Mesenteric fat pad (tissue), 1 donor: ENCODE results near the gene DPAGT1. TPM values are rescaled to one million over a fixed set of nuclear protein-coding genes. Genes with fewer than 3 reads are reported as not detected.

Experiments used
- DNase-seq: peaks from one replicate; pipeline ENCODE4 v3.0.0-alpha.2; 2020; ENCODE audit warnings: low spot score
- total RNA-seq: library from RNA; stranded (reverse); fragmentation: NEBNext Ultra II Directional; extraction: Animal tissue kit (Norgen Biotek cat#: 25700); gene quantifications from one replicate; pipeline ENCODE4 v1.2.1, GENCODE V29; 2021
- donor health status: DM: yes; HTN: yes; CAD: no.

DPAGT1 gene
- total RNA-seq, 1 donor from 2014 or later, result 40.9 TPM

DNA sequence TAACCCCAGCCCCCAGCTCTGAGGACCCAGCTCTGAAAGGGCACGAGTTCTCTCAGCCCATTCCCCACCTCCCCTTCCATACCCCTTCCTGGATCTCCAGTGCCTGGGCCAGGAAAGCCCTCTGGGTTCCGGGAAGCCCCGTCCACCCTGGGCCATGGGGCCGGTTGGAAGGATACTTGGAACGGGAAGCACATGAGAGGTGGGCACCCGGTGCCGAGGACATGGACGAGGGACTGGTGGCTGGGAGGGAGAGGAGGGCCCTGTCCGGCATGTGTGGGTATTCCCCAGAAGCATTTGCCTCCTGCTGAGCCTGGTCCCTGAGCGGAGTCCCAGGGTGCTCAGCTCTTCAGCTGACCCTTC, 14.6 kb upstream of the DPAGT1 start:
- peak; percentile 89 for DNase-seq

DNA sequence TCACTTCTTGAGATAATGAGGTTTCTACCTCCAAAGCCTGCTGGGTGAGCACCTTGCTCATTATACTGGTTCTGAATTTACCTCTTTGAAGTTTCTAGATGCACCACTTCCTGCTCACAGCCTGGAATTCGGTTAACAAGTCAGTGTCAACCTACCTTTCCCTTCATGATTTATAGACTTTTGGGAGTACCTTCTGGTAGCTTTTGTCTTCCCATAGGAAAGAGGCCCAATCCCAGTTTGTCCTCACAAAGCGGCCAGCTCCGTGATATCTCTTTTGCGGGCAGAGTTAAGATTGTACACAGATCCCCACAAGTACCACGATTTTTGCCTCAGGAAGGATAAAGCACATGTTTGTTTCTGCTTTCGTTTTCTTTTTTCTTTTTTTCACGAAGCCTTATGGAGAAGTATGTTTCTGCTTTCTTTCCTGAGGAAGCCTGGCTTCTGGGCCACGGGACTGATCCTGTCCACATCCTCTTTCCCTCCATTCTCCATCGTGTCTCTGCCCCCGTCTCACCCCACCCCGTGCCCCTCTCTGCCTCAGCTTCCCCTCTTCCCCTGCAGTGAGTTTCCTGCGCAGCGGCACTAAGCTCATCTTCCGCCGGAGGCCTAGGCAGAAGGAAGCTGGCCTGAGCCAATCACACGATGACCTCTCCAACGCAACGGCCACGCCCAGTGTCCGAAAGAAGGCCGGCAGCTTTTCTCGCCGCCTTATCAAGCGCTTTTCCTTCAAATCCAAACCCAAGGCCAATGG, 14.0 kb upstream of the DPAGT1 start:
- peak; percentile 87 for DNase-seq

DNA sequence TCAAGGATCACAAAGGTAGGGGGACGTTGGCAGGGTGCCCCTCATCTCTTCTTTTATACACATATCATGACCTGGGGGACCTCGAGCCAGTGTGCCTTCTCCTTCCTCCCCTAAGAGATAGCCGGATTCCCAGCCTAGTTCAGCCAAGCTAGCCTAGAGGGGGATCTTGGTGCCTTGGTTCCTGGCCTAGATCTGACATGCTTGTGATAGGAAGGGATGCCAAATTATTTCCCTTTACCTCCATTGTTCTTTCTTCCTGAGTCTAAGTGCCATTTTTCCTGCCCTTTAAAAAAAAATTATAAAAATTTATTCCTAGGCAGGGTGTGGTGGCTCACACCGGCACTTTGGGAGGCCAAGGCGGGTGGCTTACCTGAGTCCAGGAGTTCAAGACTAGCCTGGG, 12.7 kb upstream of the DPAGT1 start:
- no peak for DNase-seq

DNA sequence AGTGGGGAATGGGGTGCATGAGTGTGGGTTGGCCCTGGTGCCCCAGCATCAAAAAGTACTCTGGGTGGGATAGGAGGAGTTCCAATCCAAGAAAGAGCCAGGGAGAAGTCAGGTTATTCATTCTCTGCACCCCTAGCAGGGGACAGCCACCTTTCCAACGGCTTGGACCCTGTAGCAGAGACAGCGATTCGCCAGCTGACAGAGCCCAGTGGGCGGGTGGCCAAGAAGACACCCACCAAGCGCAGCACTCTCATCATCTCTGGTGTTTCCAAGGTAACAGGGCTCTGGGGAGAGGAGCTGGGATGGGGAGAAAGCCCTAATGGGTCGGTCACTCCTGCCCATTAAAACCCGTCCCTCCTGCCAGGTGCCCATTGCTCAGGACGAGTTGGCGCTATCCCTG, 12.1 kb upstream of the DPAGT1 start:
- DNase-seq, result no peak

DNA sequence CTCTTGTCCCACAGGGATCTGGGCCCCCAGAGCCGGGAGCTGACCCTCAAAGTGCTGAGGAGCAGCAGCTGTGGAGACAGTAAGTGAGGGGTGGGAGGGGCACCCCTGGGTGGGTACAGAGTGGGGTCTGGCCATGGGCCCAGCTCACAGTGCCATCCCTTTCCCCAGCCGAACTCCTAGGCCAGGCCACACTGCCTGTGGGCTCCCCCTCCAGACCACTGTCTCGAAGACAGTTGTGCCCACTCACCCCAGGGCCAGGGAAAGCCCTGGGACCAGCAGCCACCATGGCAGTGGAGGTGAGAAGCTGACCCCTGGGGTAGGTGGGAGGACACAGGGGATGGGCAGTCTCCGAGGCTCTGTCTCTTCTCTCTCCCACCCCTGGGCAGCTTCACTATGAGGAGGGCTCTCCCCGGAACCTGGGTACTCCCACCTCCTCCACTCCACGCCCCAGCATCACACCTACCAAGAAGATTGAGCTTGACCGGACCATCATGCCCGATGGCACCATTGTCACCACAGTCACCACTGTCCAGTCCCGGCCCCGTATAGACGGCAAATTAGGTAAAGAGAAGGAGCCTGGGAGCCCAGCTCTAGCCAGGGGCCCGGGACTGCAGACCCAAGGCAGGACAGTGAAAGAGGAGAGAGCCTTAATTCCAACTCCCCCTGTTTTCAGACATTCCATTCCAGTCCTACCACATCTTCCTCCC, 10.8 kb upstream of the DPAGT1 start:
- peak; percentile 67 for DNase-seq

DNA sequence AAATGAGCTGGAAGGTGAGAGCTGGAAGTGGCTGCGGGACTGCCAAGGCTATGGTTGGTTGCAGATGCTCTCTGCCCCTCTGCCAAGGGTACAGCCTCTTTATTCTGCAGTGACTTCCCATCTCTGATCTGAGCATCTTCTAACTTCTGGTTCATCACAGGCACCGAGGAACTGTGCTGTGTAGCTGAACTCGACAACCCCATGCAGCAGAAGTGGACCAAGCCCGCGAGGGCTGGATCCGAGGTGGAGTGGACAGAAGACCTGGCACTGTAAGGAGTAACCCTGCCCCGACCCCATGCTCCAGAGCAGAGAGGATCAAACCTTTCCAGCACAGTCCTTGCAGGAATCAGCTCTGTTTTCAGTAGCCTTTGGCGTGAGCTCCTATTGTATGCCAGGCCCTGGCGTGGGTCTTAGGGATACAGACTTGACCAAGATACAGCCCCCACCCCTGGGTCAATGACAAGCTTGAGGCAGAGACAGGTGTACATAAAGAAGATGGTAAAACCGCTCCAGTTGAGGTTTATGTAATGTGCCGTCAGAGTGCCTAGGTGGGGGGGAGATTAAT, 9.8 kb upstream of the DPAGT1 start:
- DNase-seq, result peak; percentile 80

DNA sequence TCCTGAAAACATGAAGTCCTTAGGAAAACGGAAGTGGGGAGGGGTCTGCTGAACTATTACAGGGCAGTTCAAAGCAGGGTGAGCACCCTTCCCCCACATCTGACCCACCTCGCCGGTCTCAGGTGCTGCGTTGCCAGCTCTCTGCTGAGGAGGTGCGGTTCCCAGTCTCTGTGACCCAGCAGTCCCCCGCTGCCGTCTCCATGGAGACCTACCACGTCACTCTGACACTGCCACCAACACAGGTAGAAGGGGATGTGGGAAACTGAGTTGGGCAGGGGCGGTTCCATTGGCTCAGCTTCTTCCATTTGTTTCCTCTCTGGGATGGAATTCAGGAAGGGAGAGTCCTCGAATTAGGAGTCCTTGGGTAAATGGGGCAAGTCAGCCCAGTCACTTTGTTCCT, 8.8 kb upstream of the DPAGT1 start:
- DNase-seq, result no peak

DNA sequence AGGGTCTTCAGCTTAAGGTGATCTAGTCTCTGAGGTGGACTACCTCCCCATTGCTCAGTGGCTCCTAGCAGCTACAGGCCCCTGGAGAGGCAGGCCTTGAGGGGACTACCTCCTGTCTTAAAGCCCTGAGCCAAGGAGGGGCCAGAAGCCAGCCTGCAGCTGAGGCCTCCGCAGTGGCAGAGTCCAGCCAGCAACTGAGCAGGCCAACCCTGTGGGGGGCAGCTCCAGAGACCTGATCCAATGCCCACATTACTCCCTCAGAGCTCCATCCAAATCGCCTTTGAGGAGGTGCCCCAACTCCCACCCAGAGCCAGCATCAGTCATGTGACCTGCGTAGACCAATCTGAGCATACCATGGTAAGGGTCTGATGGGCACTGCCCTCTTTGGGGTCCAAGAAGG, 8.2 kb upstream of the DPAGT1 start:
- peak; percentile 78 for DNase-seq

DNA sequence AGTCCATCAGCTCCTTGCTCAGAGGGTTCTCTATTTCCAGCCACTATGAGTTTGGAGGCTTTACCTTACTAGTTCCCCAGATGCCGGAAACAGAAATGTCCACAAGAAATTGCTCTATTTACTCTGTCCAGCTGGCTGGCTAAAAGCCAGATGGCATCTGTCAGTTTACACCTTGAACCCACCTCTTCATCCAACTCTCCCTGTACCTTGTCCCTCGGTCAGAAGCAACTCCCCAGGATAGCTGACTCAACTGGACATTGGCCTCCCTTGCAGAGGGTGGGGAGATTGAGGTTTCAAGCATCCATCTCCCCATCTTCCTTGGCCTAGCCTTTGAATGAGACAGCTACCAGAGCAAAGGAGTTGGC, 7.2 kb upstream of the DPAGT1 start:
- DNase-seq, result no peak

DNA sequence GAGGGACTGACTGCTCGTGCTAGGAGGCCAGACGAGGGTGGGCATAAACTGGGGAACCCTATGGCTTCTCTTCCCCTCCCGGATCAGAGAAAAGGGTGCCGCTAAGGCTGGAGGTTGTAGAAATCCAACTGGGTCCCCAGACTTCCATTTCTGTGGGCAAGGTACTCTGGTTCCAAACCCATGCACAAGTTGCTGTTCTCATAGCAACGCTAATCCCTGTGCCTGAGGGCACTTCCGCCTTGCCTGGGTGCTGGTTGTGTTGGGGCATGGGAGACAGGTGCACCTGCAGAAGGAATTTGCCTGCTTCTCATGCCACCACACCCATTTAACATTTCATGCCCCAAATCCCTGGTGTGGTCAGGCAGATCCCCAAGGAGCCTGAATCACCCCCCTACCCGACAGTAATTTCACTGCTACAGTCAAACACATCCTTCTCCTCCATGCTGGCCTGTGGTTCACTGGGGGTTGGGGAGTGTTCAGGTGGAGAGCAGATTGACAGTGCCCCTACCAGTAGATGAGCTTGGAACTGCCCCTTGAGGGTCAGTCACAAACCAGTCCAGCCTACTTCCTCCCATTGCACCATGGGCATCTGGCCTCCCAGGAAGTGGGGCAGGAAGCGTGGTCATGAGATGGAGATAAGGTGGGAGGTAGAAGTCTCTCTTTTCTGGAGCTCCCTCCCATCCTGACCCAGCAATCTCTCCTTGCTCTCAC, 6.6 kb upstream of the DPAGT1 start:
- DNase-seq, result peak; percentile 33

DNA sequence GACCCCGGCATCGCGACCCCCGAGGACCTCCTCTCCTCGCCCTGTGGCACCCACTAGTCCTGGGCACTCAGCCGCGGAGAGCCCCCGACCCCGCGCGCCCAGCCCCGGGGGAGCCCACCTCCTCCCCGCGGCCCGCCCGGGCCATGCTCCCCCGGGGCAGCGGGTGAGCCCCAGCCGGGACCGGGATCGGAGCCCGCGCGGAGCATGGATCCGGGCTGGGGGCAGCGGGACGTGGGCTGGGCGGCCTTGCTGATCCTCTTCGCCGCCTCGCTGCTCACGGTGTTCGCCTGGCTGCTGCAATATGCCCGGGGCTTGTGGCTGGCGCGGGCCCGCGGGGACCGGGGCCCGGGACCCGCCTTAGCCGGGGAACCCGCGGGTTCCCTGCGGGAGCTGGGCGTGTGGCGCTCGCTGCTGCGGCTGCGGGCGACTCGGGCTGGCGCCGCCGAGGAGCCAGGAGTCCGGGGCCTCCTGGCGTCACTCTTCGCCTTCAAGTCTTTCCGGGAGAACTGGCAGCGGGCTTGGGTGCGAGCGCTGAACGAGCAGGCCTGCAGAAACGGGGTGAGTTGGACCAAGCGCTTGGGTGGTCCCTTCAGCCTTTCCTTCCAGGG, 6.0 kb upstream of the DPAGT1 start:
- DNase-seq, result no peak

DNA sequence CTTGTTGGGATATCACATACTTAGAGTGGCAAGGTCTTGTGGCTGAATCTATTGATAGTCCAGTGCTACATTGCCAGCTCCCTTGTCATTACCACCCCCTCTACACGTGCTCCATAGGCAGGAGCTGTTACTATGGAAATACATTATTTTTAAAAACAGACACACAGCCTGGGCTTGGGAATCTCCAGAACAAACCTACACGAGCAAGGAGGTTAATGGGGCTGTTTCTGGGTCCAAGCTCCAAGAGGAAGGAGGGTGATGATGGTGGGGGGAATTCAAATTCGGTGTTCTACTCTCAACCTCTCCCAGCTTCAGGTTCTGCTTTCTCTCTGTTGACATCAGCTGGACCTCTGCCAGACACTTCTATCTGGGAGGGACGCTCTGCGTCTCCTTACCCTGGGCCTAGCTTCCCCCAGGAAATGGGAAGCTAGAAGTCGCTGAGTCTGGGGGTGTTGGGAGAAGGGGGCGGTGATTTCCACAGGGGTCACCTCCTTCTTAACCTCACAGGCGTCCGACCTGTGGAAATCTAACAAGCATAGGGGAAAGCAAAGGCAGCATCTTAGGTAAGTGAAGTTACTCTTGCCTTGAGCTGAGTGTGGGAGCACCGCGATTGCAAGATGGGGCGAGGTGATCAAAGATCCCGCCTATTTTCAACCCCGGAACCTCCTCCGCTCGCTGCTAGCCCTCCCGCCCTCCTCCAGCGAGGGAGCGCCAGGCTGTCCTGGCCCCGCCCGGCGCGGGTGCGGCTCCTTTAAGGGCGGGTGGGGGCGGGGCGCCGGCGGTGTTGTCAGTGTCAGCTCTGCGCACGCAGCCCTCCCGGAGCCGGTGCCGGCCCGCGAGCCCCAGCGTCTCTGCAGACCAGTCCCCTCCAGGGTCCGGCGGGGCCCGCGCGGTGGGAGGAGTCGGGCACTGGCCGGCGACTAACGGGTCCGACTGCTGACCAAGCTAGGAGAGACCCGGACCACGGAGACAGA, 5.2 kb upstream of the DPAGT1 start, which contains the start of gene C2CD2L:
Gene C2CD2L (plus strand): TSS at position 781 of the 974 bp plus-strand sequence. CDS start 398 bp downstream, outside the sequence.
- peak; percentile 96 for DNase-seq

DNA sequence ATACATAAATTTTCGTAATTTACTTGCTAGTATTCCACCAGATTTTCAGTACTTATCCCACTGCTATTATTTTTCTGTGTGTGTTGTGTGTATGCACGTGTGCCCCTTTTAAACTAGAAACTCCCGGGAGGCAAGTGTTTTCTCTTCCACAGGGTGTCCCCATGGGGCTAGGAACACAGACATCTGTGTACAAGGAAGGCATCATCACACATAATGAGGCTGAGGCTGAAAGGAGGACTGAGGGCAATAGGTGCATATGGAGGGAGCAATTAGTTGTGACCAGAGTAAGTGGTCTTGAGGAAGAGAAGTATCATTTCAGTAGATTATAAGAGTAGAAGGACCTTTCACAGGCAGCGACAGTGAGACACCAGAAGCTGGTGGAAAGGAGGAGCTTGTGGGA, 2.1 kb upstream of the DPAGT1 start:
- DNase-seq, result no peak

DNA sequence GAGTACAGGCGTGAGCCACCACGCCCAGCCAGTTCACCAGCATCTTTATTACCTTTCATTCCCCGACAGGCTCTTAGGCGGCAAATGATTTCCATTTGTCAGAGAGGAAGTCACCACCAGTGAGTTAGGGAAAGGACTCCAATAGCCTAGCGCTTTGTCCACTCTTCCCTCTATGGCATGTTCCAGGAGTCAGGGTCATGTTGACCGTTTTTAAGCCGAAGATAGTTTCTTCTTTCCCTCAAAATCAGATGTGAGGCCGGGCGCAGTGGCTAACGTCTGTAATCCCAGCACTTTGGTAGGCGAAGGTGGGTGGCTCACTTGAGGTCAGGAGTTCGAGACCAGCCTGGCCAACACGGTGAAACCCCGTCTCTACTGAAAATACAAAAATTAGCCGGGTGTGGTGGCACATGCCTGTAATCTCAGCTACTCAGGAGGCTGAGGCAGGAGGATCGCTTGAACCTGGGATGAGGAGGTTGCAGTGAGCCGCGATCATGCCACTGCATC, 1.6 kb upstream of the DPAGT1 start:
- DNase-seq, result peak; percentile 81

DNA sequence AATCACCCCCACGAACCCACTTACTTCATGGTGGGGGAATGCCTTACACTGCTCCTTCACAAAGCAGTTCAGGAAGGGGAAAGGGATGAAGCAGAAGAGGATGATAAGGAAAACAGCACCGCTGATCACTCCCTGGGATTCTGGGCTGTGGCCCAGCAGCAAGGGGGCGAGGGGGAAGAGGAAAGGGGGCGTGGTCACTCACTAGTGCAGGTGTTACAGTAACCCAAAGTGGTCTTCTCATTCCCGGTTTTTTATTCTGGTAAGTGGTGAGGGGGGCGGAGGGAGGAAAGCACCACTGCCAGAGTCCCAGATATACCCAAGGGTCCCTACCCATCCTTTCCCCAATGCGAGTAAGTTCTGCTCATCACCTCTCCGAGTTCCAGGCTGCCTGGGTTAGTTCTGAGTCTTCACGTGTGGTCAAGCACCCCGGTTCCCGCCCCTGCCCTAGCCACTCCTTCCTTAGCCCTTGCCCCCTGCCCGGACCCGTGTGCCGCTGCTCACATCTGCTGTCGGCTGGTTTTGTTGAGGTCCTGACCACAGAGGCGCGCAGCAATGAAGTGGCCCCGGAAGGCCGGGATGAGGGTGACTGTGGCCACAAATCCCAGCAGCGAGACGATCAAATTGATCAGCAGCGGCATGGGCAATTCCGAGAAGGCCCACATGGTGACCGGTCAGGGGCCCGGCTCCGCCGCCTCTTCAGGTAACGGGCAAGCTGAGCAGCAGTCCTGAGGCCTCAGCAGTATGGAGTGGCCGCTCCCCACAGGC, 477 bp downstream of the DPAGT1 start:
- no peak for DNase-seq

DNA sequence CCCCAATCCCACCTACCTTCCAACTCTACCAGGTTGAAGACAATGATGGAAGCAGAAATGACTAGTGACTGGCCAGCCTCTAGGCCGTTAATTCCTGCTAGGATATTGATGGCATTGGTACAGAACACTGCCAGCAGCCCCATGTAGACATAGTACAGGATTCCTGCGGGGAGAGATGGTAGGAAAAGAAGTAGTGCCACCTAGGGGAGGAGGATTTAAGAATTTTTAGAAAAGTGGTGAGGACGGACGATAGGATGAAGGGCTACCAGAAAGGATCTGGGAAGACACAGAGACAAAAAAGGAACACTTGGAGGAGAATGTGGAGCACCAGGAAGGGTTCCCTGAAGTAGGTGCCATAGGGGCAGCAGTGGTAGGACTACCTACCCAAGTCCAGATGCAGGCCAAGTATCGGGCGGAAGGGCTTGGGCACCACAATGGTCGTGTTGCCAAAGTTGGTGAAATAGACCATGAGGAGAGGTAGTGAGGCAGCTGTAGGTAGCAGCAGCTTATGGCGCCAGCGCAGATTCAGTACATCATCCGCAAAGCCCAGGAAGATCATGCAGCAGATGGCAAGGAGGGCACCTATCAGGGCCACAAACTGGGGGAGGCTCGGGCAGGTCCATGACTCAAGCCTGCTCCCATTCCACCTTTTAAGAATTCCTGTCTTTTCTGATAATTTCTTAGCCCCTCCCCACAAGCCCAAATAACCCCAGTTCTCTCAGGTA, 1.2 kb downstream of the DPAGT1 start:
- DNase-seq, result no peak

DNA sequence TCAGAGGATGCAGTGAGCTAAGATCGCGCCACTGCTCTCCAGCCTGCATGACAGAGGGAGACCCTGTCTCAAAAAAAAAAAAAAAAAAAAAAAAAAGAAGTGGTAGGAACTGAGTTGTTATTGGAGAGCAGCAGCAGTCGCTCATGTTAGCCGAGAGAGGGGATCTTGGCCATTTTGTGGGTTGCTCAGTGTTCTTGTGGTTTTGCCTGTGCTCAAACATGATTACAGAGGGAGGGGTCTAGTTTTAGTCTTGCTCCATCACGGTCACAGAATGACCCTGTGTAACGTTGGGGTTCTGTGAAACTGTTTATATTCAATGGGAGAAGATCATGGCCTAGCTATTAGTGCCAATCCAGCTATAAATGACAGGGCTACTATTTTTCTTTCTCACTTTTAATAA, 1.9 kb downstream of the DPAGT1 start:
- DNase-seq, result no peak

DNA sequence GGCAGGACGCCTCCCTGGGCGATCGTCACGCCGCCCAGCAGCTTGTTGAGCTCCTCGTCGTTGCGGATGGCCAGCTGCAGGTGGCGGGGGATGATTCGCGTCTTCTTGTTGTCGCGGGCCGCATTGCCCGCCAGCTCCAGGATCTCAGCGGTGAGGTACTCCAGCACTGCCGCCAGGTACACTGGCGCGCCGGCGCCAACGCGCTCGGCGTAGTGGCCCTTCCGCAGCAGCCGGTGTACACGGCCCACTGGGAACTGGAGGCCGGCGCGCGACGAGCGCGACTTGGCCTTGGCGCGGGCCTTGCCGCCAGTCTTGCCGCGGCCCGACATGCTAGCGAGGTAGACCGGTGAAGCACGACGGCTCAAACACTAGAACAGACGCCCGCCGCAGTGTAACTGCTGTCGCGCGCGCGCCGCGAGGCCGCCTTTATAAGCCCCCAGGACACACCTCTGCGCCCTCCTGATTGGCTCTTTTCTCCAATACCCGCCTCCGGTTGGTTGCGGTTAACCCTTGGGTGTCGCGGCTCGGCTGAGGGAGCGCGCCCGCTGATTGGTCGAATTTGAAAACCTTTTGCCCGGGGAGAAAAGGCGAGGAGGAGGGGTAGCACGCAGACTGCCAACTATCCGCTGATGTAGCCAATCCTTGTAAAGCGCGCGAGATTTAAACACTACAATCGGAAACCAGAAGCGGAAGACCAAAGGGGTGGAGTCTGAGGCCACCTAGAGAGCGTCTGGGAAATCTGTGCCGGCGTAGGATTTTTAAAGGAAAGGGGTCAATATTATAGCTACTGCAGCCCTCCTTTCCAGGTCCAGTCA, 6.4 kb downstream of the DPAGT1 start:
- DNase-seq, result peak; percentile 99
